HG02981 (cell line): ENCODE data around the gene MON2.
"Not testable (repeated sequence)": the region's sequence is repeated elsewhere in the genome, so short reads cannot be mapped to it uniquely, and the experiment has no call there.

Experiments used
- ATAC-seq: cut with Tn5 transposase; IDR thresholded peaks from one replicate; pipeline ENCODE4 v1.9.1; 2021; ENCODE audit warnings: mild to moderate bottlenecking, moderate library complexity; ENCODE audit not compliant: unreplicated experiment

Gene MON2

DNA sequence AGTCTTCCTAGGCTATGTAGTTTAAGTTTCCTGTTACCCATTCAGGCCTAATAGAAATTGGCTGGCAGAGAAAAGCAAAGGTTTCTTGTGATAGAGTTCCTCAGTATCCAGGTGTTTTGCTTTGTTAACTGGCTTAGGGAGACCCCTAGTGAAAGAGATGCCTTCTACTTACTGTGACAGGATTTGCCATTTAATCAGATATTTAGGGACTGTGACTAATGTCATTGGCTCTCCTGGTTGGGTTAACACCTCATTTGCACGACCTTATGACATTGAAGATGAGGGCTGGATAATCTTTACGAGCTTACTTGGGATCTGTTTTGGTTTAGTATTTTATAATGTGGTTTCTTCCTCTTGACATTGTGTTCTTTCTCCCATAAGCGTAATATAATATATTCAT is 5.8 kb downstream of the MON2 start:
- ATAC-seq = no peak

- peak; percentile 63 for ATAC-seq
These were observed 15.4 kb downstream of the MON2 start for GRCh38 chr12:62481843-62482540.

GRCh38 chr12:62482769-62483168 is 16.1 kb downstream of the MON2 start:
- no peak for ATAC-seq

DNA sequence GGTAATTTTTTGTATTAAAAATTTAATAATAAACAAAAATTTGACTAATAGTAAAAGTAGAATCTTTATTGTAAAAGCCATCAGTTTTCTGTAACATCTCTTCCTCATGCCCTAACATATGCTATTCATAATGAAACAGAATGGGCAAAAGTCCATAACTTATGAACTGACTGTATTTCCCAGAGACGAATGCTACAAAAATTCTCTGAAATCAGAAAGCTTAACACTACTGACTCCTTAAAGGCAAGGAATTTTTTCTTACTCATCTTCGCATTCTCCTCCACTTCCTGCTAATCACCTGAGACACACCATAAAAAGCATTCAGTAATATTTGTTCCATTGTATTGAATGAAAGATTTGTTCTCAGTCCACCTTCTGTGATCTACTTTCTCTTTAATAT is 17.6 kb downstream of the MON2 start:
- no peak for ATAC-seq

DNA sequence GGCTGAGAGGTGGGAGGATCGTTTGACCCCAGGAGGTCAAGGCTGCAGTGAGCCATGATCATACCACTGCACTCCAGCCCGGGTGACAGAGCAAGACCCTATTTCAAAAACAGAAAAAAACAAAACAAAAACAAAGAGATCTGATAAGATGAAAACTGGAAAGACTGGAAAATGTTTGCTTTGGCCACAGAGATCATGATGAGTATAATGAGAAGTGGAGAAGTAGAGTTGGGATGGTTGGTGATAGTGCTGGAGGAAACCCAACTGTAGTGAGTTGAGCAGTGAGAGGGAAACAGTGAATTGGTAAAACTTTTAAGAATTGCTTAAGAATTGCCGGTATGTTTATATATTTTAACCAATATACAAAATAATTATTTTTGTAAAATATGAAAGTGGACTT is 39.2 kb downstream of the MON2 start:
- ATAC-seq = no peak

DNA sequence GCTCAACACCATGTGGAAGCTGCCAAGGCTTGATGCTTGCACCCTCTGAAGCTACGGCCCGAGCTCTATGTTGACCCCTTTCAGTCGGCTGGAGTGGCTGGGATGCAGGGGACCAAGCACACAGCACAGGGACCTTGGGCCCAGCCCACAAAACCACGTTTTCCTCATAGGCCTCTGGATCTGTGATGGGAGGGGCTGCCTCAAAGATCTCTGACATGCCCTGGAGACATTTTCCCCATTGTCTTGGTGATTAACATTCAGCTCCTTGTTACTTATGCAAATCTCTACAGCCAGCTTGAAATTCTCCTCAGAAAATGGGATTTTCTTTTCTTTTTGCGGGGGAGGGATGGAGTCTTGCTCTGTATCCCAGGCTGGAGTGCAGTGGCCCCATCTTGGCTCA is 46.3 kb downstream of the MON2 start:
- ATAC-seq = no peak

GRCh38 chr12:62514080-62514479 is 47.5 kb downstream of the MON2 start:
- not testable (repeated sequence) for ATAC-seq

DNA sequence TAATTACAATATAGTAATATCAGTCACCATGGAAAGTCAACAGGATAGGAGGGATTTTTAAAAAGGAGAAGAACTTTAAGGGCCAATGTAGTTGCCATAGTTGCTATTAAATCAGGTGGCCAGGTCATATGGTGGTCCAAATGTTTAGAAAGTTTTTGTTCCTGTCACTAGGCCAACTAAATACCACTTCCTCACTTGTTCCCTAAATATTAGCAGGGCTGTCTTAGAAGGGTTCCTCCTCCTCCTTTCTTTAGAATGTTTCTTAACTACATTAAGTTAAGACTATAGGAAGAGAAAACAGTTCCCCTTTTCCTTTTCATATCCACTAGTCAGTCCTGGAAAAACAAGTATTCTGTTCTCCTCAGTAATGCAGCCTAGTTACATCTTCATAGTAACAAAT is 50.3 kb downstream of the MON2 start:
- ATAC-seq = no peak

DNA sequence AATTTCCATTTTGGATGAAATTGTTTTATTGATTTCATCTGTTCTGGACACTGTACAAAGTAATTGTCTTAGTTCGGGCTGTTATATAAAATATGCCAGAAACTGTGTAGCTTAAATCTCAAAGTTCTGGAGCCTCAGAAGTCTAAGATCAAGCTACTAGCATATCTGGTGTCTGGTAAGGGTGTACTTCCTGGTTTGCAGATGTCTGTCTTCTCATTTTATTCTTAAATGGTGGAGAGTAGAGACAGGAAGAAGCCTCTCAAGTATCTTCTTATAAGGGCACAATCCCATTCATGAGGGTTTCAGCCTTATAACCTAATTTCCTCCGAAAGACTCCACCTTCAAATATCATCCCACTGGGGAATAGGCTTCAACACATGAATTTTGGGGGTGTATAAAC is 51.3 kb downstream of the MON2 start:
- ATAC-seq = no peak

- ATAC-seq = no peak
These were observed 52.4 kb downstream of the MON2 start for GRCh38 chr12:62519043-62519442.

DNA sequence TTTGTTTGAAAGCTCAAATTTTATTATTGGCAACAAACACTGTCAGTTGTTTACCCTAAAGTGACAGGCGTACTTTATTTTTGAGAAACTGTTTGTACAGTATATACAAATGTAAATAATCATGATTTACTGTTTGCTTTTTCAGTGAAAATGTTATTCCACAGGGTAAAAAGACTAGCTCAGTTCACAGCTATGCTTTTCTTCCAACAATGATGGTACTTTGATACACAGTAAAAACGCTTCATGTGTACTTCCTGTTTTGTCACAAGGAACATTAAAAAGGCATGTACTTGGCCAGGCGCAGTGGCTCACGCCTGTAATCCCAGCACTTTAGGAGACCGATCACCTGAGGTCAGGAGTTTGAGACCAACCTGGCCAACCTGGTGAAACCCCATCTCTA is 53.7 kb downstream of the MON2 start:
- no peak for ATAC-seq

DNA sequence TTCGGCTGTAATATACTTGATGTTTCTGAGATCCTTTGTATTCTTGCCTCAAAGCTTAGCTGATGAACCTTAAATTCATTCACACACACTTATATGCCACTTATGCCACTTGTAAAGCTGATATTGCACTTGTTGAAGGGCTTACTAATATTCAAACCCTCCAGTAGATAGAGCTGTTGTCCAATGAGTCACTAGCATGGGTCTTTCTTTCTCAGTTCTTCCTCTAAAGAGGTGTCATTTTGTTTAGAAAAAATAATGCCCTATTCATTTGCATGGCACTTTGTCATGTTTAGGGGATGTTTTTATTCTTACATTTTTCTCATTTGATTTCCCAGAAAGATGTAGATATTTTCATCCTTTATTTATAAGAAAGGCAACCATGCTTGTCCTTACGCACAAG is 56.4 kb downstream of the MON2 start:
- no peak for ATAC-seq

DNA sequence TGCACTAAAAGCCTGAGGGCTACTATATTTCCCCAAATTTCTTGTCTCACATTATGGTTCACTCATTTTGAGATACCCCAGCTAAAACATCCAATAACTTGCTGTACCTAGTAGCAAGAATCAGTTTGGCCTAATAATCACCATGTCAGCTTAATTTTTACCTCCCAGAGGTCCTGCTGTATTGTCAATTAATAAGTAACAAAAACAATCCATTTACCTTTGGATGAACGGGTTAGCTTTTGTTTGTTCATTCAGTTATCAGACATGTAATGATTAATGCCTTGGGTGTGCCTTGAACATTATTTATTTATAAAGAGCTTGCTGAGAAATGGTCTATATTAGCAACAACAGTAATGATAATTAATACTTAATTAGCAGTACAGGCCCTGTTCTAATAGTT is 57.0 kb downstream of the MON2 start:
- no peak for ATAC-seq

GRCh38 chr12:62525271-62525670 is 58.6 kb downstream of the MON2 start:
- ATAC-seq = no peak

DNA sequence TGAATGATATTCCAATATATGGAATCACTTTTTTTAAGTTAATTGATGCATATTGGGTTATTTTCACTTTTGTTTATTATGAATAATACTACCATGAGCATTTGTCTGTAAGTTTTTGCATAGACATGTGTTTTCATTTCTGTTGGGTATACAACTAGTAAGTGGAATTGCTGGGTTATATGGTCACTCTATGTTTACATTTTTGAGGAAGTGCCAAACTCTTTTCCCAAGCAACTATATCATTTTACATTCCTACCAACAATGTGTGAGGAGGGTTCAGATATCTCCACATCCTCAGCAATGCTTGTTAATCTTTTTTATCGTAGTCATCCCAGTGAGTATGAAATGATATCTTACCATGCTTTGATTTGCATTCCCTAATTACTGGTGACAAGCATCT is 64.0 kb downstream of the MON2 start:
- ATAC-seq = no peak

GRCh38 chr12:62532333-62532732 is 65.7 kb downstream of the MON2 start:
- ATAC-seq = no peak

- no peak for ATAC-seq
These were observed 66.6 kb downstream of the MON2 start for GRCh38 chr12:62533087-62533754.

DNA sequence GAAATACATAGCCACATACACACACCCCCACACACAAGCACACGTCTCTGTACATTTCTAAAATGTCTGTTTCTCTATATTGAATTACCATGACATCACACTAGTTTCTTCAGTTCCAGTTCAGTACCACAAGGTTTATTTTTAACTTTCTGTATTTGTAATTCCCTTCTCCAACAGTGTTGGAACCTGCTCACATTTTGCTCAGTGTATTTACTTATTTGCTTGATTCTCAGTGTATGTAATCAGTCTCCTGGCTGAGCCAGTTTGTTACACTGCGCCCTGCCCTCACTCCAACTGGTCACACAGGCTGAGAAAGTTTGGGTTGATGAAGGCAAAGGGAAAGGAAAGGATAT is 67.1 kb downstream of the MON2 start:
- peak; percentile 54 for ATAC-seq

DNA sequence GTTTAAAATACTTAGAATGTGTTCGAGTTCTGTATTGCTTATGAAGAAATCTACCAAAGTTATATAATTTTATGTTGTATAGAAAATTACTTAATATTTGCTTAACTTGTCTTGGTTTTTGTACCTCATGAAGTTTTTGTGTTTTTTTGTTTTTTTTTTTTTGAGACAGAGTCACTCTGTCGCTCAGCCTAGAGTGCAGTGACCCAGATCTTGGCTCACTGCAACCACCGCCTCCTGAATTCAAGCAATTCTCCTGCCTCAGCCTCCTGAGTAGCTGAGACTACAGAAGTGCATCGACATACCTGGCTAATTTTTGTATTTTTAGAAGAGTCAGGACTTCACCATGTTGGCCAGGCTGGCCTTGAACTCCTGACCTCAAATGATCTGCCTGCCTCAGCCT is 69.9 kb downstream of the MON2 start:
- no peak for ATAC-seq

DNA sequence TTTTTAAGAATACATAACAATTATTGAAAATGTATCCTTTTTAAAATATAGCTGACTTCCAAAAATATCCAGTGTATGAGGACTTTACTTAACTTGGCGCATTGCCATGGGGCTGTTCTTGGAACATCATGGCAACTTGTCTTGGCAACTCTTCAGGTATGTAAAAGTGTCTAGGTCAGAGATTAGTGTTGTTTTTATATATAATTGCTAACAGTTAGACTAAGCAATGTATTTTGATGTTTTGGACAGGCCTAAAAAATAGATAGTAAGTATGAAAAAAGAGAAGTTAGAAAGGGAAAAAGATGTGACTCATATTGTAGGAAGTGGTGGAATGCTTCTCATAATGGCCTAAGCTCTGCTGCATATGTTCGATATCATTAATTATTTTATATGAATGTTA is 70.9 kb downstream of the MON2 start:
- ATAC-seq = no peak

DNA sequence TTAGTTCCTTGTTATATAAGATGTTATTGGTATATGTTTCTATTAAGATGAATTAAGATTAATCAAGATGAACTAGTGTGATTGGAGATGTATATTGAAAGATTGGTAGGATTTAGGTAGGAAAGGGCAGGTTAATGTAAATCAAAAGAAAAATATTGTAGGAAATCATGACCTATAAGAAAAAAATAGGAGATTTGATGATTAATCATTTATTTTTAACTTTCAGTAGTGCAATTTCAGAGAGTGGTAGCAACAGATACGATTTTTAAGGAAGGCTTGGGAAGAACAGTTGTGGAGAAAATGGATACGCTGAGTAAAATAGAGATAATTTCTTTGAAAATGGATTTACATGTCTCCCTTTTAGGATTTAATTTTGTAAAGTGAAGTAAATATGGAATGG is 73.7 kb downstream of the MON2 start:
- ATAC-seq = no peak

DNA sequence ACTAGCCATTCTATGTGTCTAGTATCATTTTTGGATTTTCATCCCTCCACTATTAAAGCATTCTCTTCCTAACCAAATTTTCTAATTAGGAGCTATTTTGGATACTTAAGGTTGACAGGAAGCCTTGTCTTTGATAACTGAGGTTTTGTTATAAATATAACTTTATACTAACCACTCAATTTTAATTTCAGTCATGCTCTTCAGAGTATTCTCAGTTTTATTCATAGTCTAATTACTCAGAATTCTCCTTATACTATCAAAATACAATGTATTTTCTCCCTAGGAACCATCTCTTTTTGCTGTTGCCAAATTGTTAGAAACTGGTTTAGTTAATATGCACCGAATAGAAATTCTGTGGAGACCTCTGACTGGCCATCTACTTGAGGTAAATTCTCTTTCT is 76.2 kb downstream of the MON2 start:
- ATAC-seq = no peak

- ATAC-seq = no peak
These were observed 76.7 kb downstream of the MON2 start for GRCh38 chr12:62543324-62543723.
